CD4-positive, alpha-beta T cell treated with Interleukin-15 for 4 hours (primary cell): ENCODE results near the gene SSU72.
"Not testable (repeated sequence)": the region's sequence is repeated elsewhere in the genome, so short reads cannot be mapped to it uniquely, and the experiment has no call there.

Source experiments
- DNase-seq: peaks from one replicate; pipeline ENCODE4 v3.0.0-alpha.2; 2020; ENCODE audit warnings: low spot score

The SSU72 gene

DNA sequence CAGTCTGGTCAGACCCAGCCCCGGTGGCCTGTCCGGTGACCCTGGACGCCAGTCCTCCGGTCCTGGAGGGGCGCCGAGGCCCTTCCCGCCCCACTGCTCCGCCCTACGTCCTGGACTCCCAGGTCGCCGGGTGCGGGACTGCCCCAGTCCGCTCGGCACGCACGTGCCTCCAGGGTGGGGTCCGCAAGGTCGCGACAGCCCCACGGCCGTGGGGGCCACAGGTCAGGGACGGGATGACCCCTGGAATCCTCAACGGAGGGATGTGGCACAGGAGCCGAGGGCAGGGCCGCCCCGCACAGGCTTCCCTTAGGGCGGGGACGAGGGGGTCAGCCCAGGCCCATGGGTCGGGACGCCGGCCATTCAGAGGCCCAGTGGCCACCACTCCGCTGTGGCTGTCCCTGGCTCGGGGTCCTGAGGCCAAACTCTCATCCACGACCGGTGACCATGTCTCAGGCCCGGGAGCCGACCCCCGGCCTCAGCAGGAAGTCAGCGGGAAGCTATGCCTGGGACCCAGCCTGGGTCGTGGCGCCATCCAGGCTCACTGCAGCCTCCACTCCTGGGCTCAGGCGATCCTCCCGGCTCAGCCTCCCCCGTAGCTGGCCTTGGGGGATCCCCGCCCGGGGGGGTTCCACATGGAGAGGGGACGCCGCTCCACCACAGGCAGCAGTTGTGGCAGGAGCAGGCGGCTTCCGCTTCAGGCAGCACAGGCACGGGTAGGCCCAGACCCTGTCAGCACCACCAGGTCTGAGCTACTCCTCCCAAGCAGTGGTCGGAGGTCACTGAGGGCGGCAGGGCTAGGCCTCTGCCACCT, 33.6 kb downstream of the SSU72 start:
- no peak for DNase-seq

DNA sequence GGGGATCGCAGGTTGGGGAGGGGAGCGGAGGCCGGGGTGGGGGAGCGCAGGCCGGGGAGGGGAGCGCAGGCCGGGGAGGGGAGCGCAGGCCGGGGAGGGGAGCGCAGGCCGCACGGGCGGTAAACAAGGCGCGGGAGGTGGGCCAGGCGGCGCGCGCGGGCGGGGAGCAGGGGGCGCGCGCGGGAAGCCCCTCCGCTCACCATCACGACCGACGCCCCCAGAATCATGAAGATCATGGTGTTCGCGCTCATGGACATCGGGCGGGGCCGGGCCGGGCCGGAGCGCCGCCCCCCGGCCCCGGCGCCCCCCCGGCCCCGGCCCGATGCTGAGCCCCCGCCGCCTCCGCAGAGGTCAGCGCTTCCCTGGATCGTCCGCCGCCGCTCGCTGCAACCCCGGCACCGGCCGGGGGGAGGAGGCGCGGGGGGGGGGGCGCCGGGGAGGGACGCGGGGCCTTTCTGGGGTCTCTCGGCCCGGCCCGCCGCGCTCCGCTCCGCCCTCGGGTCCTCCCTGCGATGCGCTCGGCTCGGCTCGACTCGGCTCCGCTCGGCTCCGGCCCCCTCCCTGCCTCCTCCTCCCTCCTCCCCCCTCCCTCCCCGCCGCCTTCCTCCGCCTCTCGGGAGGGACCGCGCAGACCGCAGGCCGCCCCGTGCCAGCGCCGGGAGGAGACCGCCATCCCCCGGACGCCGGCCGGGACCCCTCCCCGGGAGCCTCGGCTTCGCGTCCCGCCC, 34.4 kb downstream of the SSU72 start, which contains the start of gene TMEM240:
Gene TMEM240 (minus strand): TSS at position 535 of the 728 bp plus-strand sequence. CDS start 278 bp downstream, at position 257.
- DNase-seq: peak; percentile 35

DNA sequence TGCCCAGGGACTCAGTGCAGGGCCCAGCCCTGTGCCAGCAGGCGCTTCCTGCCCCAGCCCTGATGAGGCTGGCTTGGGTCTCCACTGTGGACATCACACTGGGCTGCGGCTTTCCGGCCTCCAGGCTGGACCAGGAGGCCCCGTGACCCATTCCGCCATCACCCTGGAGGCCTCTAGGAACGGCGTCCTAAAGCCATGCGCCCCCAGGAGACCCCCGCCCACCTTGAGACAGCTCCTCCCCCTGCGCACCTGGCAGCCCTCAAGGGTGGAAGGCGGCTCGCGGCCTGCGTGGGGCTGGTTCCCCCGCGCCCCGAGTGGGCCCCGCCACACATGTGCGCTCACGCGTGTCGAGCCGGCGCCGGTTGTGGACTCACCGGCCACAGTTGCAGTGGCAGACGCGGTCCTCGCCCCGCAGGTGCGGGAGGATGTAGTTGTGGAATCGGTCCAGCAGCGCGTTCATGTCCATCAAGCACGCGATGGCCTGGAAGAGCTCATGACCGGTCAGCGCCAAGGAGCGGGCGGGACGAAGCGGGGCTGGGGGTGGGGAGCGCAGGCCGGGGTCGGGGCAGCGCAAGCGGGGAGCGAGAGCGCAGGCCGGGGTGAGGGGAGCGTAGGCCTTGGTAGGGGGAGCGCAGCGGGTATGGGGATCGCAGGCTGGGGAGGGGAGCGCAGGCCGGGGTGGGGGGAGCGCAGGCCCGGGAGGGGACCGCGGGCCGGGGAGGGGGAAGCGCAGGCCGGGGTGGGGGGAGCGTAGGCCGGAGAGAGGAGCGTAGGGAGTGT, 35.2 kb downstream of the SSU72 start:
- no peak for DNase-seq

DNA sequence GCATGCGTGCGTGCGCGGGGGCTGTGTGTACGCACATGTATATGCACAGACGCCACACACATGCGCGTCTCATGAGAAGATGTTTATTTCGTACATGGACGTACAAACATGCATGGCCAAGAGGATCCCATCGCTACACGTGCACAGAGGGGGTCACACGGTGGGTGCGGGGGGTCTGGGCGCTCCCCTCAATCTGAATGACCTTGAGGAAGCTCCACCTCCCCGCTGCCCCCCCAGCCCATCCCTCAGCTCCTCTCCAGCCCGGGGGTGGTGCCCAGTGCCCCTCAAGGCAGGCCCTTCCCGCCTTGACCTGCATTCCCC, 35.7 kb downstream of the SSU72 start:
- no peak for DNase-seq

DNA sequence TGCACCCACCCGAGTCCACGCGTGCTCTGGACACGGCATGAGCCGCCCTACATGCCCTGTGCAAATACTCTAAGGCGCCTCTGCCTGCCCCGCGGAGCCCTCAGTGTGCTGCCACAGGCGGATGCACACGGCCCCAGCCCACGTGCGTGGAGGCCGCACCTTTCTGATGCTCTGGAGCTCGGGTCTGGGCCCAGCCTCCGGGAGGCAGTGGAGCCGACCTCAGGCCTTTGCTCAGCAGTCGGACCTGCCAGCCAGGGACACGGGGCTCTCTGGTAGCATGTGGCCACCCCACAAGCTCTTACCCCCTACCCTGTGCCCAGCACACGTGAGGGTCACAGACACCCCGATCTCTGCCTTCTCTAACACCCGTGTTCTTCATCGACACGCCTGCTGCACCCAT, 36.3 kb downstream of the SSU72 start:
- DNase-seq: no peak

DNA sequence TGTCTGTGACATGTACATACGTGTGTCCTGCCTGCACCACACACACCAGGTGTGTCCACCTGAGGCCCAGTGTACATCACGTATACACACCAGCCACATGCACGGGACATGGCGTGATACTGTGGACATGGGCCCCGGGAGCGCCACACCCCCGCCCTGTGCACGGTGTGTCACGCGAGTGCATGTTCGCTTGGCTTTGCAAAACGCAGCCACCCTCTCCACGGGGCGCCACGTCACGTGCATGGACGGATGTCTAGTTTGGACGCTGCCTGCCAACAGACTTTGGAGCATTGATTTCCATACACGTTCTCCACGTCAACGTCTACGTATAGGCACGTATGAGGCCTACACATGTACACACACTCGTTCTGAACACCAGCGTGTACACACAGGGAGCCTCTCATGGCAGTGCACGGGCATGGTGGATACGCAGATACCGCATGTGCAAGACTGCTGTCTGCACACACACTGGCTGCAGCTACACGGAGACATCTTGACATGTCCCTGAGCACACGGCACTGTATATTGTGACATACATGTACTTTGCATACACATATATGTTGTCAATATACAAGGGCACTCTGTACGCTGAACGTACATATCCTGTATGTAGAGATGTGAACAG, 36.9 kb downstream of the SSU72 start:
- no peak for DNase-seq

DNA sequence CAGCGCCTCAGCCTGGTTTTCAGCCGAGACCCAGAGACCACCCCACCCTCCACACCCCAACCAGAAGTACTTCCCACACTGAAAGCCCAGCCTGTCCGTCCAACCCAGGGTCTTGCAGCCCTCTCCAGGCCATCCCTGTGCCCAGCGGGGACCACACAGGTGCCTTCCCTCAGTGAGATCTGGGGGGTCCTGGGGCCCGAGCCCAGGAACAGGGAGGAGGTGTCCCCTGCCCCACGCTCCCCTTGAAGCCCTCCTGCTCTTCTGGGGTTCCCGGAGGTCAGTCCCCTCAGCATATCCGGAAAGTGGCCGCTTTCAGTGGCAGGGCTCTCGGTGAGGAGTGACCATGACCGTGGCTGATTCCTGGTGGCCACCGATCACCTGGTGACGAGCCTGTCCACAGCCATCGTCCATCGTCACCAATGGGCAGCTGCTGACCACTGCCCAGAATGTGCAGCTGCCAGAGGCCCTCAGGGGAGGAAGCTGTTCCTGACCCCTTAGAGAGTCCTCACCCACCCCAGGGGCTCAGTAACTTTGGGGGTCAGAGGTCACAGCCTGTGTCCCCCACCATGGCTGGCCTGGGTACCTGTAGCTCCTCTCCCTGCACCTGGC, 37.6 kb downstream of the SSU72 start:
- DNase-seq: no peak

DNA sequence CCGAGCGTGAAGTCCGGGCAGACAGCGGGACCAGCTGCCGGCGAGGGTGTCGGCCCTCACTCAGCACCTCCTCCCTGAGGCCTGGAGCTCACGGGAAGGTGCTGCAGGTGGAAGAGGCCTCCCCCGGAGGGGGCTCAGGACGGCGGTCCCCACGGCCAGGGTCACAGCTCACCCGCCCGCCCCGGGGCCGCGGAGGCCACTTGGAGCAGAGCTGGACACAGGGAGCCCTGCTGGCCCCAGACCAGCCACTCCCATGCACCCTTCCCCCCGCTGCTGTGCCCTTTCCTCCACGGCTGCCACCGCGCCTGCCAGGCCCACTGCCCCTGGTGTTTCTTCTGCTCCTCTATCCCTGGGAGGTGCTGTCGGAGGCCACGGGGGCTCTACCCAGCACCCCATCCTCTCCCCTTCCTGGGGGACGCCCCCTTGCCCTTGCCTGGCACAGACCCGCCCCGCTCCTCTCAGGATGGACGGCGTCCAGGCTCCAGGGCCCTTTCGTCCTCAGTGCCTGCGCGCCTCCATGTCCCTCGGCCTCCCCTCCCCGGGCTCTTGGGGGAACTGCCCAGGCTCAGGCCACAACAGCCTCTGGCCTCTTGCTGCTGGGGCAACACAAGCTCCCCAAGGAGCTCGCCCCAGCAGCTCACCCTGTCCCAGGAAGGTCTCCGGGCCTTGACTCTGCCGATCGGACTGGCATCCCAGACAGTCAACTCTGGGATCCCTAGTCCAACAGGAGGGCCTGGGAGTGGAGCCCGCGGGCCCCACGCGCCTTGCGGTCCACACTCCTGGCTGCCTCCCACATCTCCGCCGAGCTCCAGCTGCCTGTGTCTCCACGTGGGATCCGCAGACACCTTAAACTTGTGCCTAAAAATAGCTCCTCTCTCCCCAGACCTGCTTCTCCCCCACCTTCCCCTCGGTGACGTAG, 38.4 kb downstream of the SSU72 start:
- no peak for DNase-seq

DNA sequence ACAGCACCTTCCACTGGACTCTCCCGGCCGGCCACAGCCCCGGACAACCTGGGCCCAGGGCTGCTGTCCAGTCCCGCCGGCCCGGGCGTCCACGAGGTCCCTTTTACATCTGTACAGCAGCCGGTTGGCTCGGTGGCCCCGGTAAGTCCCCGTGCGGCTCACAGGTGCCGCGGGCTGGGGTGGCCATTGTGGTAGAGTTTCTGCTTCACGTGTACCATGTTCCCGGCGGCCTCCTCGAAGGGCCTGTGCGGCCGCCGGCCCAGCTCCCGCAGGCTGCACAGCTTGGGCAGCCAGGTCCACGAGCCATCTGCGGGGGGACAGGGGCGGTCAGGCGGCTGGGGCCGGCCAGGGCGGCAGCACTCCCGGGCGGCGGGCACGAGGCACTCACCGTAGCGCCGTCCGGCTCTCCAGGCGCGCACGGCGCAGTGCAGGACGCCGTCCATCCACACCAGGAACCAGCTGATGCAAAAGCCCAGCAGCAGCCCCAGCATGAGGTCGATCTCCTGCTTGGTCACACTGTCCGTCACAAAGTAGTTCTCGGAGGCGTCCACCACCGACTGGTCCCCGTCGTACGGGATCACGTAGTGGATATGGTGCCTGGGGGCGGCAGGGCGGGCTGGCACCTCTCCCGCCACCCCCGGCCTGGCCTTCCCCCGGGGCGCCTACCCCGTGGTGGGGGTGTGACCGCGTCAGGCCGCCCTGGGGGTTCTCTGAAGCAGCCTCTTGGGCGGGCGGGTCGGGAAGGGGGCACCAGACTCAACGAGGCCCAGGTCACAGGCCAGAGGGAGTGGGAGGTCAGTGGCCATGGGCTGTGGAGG, 39.3 kb downstream of the SSU72 start:
- no peak for DNase-seq

DNA sequence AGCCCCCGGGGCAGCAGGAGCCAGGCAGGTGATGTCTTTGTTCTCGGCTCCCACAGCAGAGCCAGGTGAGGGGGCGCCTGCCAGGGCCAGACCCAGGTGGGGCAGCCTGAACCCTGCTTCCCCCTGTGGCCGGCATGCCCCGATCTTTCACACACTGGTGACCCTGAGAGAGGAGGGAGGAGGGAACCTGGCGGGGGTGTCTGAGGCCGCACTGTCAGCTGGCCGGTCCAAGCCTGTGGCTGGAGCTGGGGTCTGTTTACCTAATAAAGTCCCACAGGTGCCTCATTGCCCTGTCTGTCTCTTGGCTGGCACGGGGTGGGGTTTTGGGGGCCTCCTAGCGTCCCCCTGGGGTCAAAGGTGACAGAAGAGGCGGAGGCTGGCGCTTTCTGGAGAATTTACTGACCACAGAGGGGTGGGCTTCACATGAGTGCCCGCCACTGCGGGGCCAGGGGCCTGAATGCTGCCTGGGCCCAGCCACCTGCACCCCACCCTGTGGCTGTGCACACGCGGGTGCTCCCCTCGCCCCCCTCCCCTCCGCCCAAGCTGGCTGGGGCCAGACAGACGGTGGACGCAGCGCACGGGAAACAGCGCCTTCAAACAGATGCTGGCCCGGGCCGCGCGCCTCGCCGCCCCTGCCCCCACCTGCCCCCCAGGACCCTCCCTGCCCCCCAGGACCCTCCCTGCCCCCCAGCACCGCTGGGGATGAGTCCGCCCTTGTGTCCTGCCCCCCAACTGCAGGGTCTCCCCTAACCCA, 40.1 kb downstream of the SSU72 start:
- DNase-seq: no peak

DNA sequence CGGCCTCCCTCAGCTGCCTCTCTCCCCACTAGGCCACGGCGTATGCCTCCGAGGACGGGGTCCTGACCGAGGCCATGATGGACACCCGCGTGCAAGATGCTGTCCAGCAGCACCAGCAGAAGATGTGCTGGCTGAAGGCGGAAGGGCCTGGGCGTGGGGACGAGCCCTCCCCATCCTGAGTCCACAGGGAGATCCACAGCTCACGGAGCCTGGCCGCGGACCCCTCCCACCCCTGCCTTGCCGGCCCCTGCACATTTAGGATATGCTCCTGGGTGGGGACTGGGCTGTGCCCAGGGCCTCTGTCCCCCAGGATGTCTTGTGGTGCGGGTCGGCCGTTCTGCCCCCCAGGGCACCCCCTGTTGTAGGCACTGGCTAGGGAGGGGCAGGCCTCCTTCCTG, 40.8 kb downstream of the SSU72 start:
- DNase-seq: not testable (repeated sequence)

DNA sequence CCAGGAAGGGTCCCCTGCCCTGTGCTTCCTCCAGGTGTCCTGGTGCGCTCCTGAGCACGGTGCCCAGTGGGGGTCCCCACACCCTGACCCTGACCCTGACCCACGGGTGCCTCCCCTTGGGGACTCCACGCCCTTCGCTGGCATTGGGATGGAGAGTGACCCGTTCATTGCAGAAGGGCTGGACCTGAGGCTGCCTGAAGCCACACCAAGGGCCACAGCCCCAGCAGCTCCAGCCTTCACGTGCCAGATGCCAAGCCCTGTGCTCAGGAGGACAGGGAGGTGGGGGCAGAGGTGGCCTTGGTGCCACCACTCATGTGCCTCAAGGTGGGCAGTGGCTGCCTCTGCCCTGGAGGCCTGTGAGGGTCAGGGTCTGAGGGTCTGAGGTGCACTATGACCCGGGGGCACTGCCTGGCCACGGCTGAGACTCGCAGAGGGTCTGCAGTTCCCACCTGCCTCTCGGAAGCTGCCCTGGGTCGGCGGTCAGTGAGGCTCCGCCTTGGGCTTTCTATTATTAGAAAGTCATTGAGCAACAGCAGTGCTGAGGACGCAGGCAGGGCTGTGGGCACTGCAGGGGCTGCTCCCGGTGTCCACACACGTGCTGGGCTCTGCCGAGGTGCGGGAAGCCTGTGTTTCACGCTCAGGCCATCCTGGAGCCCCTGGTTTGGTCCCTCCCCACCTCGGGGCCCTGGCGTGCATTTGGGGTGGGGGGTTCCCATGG, 41.3 kb downstream of the SSU72 start:
- not testable (repeated sequence) for DNase-seq

DNA sequence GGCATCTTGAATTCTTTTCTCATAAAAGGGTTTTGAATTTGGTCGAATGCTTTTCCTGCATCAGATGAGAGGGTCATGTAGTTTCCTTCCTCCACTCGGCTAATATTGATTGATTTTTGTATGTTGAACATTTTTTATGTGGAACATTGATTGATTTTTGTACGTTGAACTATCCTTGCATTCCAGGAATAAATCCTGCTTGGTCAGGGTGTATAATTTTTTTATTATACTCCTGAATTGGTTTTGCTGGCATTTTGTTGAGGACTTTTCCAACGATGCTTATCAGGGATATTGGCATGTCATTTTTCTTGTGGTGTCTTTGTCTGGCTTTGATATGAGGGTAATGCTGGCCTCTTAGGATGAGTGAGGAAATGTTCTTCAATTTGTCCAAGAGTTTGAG, 42.7 kb downstream of the SSU72 start:
- DNase-seq: no peak

DNA sequence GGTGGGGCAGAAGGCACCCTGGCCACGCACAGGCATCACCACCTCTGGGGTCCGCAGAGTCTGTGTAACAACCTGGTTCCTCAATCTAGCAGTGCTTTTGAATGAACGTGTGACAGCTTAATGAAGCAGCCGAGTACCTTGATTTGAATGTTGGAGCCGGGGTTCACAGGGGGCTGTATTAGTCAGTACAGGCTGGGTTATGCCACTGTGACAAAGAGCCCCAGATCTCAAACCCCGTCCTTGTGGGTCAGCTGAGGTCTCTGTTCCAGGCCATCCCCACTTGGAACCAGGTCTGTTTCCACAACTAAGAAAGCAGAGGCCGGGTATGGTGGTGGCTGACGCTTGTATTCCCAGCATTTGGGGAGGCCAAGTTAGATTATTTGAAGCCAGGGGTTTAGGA, 44.7 kb downstream of the SSU72 start:
- DNase-seq: no peak

DNA sequence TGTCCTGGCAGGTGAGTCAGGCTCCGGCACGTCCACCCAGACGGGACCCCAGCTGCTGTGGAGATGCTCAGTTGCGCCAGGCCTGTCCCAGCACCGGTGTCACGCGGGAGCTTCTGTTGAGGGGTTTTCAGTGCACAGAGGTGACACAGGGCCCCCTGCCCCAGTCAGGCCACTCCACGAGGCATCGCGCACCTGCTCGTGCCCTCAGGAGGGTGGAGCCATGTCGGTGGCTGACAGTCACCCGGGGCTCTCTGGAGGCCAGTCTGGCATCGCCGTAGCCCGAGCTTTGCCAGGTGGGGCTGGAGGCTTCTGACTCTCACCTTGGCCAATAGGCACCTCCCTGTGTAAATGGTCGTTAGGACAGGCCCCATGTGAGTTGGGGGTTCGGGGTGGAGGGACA, 45.3 kb downstream of the SSU72 start:
- DNase-seq: no peak

DNA sequence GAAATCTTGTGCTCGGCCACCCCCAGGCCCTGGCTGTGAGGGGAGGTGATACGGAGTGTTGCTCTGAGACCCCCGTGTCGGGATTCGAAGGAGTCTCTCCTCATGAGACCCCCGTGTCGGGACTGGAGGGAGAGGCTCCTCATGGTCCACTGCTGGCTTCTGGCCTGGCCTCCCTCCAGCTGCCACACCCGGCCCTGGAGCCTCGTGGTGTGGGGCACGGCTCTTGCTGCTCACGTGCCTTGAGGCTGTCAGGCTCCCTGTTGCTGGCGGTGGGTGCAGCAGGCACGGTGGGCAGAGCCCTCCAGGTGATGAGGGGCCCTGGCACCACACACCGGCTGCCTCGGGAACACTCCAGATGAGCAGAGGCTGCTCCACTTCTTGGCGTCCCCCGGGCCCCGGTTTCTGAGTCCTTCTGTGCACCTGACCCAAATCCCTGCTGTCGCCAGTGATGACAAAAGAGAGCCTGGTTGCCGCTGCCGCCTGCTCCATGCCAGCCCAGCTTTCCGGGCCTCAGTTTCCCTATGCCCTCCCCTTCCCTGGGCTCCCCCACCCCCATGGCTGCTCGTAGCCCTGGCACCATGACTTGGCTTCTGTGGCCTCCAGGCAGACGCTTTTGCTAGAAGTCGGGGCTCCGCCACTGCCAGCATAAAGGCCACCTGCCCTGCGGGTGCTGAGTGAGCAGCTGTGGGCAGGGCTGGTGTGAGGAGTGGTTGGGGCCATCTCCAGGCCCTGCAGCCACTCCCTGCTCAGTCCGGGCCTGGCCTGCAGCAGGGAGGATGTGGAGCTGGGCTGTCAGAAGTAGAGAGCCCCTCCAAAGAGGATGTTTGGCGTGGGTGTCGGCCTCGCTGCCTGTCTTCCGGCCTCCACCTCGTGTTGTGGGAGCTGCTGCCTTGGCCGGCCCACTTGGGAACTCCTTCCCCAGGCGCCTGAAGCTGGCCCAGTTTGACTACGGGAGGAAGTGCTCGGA, 46.1 kb downstream of the SSU72 start:
- no peak for DNase-seq

DNA sequence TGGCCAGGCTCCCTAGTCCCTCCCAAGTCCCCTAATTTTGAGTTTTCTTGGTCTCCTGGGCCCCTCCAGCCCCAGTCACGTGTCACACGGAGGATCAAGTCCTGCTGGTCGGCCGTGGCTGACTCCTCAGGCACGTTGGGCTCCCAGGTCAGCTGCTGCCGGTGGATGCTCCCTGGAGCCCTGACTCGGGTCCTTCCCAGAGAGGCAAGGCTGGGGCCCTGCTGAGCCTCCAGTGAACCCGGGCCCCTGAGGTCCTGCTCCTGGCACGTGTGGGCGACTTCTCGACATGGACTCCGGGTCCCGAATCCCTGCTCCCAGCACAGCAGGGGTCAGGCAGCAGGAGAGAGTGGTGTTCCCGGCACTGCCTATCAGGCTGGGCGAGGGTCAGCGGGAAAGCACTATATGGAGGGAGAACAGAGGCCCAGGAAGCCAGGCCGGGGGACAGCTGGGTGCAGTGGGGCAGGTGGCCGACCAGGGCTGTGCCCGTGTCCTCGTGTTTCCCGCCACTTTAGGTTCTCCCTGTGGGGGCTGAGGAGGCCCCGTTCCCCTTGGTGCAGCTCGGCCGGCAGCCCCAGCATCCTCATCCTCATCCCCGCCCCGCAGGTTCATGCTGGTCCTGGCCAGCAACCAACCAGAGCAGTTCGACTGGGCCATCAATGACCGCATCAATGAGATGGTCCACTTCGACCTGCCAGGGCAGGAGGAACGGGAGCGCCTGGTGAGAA, 47.4 kb downstream of the SSU72 start:
- DNase-seq: no peak
